H9 (cell line): ENCODE results near the gene FAIM2. TPM values are rescaled to one million over a fixed set of nuclear protein-coding genes. Genes with fewer than 3 reads are reported as not detected.

Experiments used
- DNase-seq: peaks from one replicate; pipeline ENCODE4 v3.0.0-alpha.2; 2017
- H2AFZ ChIP-seq: one replicate; pipeline ENCODE4 v1.6.1; 2013; ENCODE audit warnings: mild to moderate bottlenecking, low read length, control low read depth, moderate library complexity
- H2AK5ac ChIP-seq: 2 replicates; pipeline ENCODE4 v1.6.1; 2013; ENCODE audit warnings: low read length, control low read depth, mixed read lengths; ENCODE audit not compliant: insufficient read length
- H2BK120ac ChIP-seq: one replicate; pipeline ENCODE4 v1.6.1; 2013; ENCODE audit warnings: low read depth, mild to moderate bottlenecking, low read length, control low read depth, inconsistent platforms; ENCODE audit not compliant: poor library complexity, severe bottlenecking
- H2BK12ac ChIP-seq: 2 replicates; pipeline ENCODE4 v1.6.1; 2013; ENCODE audit warnings: low read length, control low read depth, mixed read lengths, low read depth; ENCODE audit not compliant: insufficient read length
- H2BK15ac ChIP-seq: 2 replicates; pipeline ENCODE4 v1.6.1; 2013; ENCODE audit warnings: low read depth, low read length, control low read depth
- H2BK20ac ChIP-seq: one replicate; pipeline ENCODE4 v1.6.1; 2013; ENCODE audit warnings: low read depth, mild to moderate bottlenecking, low read length, control low read depth, inconsistent platforms; ENCODE audit not compliant: poor library complexity, severe bottlenecking
- H2BK5ac ChIP-seq: 2 replicates; pipeline ENCODE4 v1.6.1; 2013; ENCODE audit warnings: low read length, control low read depth, mixed read lengths; ENCODE audit not compliant: insufficient read length
- H3K14ac ChIP-seq: 2 replicates; pipeline ENCODE4 v1.6.1; 2013; ENCODE audit warnings: low read length, control low read depth; ENCODE audit not compliant: insufficient read depth
- H3K18ac ChIP-seq: 2 replicates; pipeline ENCODE4 v1.6.1; 2013; ENCODE audit warnings: low read depth, mild to moderate bottlenecking, mixed read lengths, low read length, control low read depth; ENCODE audit not compliant: insufficient read length
- H3K23ac ChIP-seq: 2 replicates; pipeline ENCODE4 v1.6.1; 2013; ENCODE audit warnings: low read length, control low read depth, mixed read lengths, low read depth; ENCODE audit not compliant: insufficient read length
- H3K23me2 ChIP-seq: 2 replicates; pipeline ENCODE4 v1.6.1; 2013; ENCODE audit warnings: low read depth, mild to moderate bottlenecking, mixed read lengths, low read length, control low read depth; ENCODE audit not compliant: insufficient read length, poor library complexity, severe bottlenecking
- H3K27ac ChIP-seq: 2 replicates; pipeline ENCODE4 v1.5.1; 2013; ENCODE audit warnings: low read length, control low read depth, mixed read lengths, low read depth; ENCODE audit not compliant: insufficient read length
- H3K27me3 ChIP-seq: 2 replicates; pipeline ENCODE4 v1.6.1; 2013; ENCODE audit warnings: low read length, control low read depth, inconsistent platforms; ENCODE audit not compliant: insufficient read depth
- H3K4ac ChIP-seq: 2 replicates; pipeline ENCODE4 v1.6.1; 2013; ENCODE audit warnings: low read depth, mild to moderate bottlenecking, control low read depth, inconsistent platforms, low read length, moderate library complexity
- H3K4me1 ChIP-seq: 2 replicates; pipeline ENCODE4 v1.6.1; 2013; ENCODE audit warnings: low read length, control low read depth, inconsistent platforms; ENCODE audit not compliant: insufficient read depth
- H3K4me2 ChIP-seq: 2 replicates; pipeline ENCODE4 v1.6.1; 2013; ENCODE audit warnings: low read length, control low read depth, mixed read lengths; ENCODE audit not compliant: insufficient read length, insufficient read depth
- H3K56ac ChIP-seq: 2 replicates; pipeline ENCODE4 v1.6.1; 2013; ENCODE audit warnings: low read depth, mild to moderate bottlenecking, mixed read lengths, low read length, control low read depth; ENCODE audit not compliant: insufficient read length
- H3K79me1 ChIP-seq: 2 replicates; pipeline ENCODE4 v1.6.1; 2013; ENCODE audit warnings: low read depth, mild to moderate bottlenecking, moderate library complexity, low read length, control low read depth, inconsistent platforms; ENCODE audit not compliant: insufficient read depth, poor library complexity, severe bottlenecking
- H3K79me2 ChIP-seq: 2 replicates; pipeline ENCODE4 v1.6.1; 2013; ENCODE audit warnings: low read length, control low read depth, inconsistent platforms; ENCODE audit not compliant: insufficient read depth
- H3K9ac ChIP-seq: 2 replicates; pipeline ENCODE4 v1.6.1; 2013; ENCODE audit warnings: low read length, control low read depth, mixed read lengths; ENCODE audit not compliant: insufficient read length; ENCODE audit errors: extremely low read depth
- H3K9me3 ChIP-seq: one replicate; pipeline ENCODE4 v1.6.1; 2013; ENCODE audit warnings: low read depth, low read length, inconsistent platforms; ENCODE audit not compliant: control insufficient read depth
- H3T11ph ChIP-seq: one replicate; pipeline ENCODE4 v1.6.1; 2013; ENCODE audit warnings: mild to moderate bottlenecking, low read length, control low read depth, inconsistent platforms
- H4K20me1 ChIP-seq: one replicate; pipeline ENCODE4 v1.6.1; 2013; ENCODE audit not compliant: control insufficient read depth, insufficient read length, insufficient read depth
- H4K5ac ChIP-seq: 2 replicates; pipeline ENCODE4 v1.6.1; 2013; ENCODE audit warnings: low read depth, mild to moderate bottlenecking, mixed read lengths, low read length, control low read depth; ENCODE audit not compliant: insufficient read length
- H4K8ac ChIP-seq: replicated peaks from 2 replicates; pipeline ENCODE4 v1.6.1; 2013; ENCODE audit warnings: low read length, control low read depth, mixed read lengths, low read depth; ENCODE audit not compliant: insufficient read length
- H4K91ac ChIP-seq: 2 replicates; pipeline ENCODE4 v1.6.1; 2013; ENCODE audit warnings: low read depth, mild to moderate bottlenecking, moderate library complexity, mixed read lengths, low read length, control low read depth; ENCODE audit not compliant: insufficient read length
- H3K27ac Mint-ChIP-seq, 3 experiments: 2 replicates in 2 of 3; 3 replicates in 1 of 3; pipeline ENCODE4 v1.8.0; 2020 to 2021; ENCODE audit warnings: mixed read lengths in 3 of 3, mild to moderate bottlenecking in 1 of 3, moderate library complexity in 1 of 3
- H3K27me3 Mint-ChIP-seq: 2 replicates; pipeline ENCODE4 v1.8.0; 2021; ENCODE audit warnings: low read depth, mild to moderate bottlenecking, moderate library complexity, mixed read lengths
- H3K36me3 Mint-ChIP-seq, 3 experiments: 2 replicates in 2 of 3; 3 replicates in 1 of 3; pipeline ENCODE4 v1.8.0; 2020 to 2021; ENCODE audit warnings: low read depth in 3 of 3, mixed read lengths in 3 of 3; ENCODE audit not compliant: insufficient read depth in 1 of 3
- H3K4me1 Mint-ChIP-seq, 2 experiments: 2 replicates each; pipeline ENCODE4 v1.8.0; 2020; ENCODE audit warnings: mixed read lengths in 2 of 2
- H3K4me3 Mint-ChIP-seq, 2 experiments: 2 replicates in 1 of 2; 3 replicates in 1 of 2; pipeline ENCODE4 v1.8.0; 2020 to 2021; ENCODE audit warnings: mild to moderate bottlenecking in 2 of 2, mixed read lengths in 2 of 2, moderate library complexity in 1 of 2
- H3K9me3 Mint-ChIP-seq, 2 experiments: 2 replicates in 1 of 2; 3 replicates in 1 of 2; pipeline ENCODE4 v1.8.0; 2020; ENCODE audit warnings: mild to moderate bottlenecking in 2 of 2, mixed read lengths in 2 of 2, moderate library complexity in 1 of 2
- WGBS: extraction: QIAGEN DNeasy Blood & Tissue Kit; methylation state at CpG from one replicate; pipeline ENCODE4 v1.1.7; 2013; ENCODE audit warnings: missing lambda C conversion rate, low lambda C conversion rate, mixed read lengths; ENCODE audit not compliant: insufficient read length; ENCODE audit errors: extremely low coverage; 5-methylcytosine and 5-hydroxymethylcytosine counted together
- total RNA-seq: library from RNA; stranded (reverse); gene quantifications from 2 replicates; pipeline ENCODE4 v1.2.1, GENCODE V29; 2021
- TF ChIP-seq, protein P1 (sequence below): fragments of 200-600 bp; sonication (generic); conservative IDR thresholded peaks from 3 replicates; pipeline ENCODE4 v1.8.0; 2021; ENCODE audit warnings: antibody characterized with exemption, mild to moderate bottlenecking

The FAIM2 gene
- total RNA-seq, 1 experiment from 2014 or later = 0.42 TPM

DNA sequence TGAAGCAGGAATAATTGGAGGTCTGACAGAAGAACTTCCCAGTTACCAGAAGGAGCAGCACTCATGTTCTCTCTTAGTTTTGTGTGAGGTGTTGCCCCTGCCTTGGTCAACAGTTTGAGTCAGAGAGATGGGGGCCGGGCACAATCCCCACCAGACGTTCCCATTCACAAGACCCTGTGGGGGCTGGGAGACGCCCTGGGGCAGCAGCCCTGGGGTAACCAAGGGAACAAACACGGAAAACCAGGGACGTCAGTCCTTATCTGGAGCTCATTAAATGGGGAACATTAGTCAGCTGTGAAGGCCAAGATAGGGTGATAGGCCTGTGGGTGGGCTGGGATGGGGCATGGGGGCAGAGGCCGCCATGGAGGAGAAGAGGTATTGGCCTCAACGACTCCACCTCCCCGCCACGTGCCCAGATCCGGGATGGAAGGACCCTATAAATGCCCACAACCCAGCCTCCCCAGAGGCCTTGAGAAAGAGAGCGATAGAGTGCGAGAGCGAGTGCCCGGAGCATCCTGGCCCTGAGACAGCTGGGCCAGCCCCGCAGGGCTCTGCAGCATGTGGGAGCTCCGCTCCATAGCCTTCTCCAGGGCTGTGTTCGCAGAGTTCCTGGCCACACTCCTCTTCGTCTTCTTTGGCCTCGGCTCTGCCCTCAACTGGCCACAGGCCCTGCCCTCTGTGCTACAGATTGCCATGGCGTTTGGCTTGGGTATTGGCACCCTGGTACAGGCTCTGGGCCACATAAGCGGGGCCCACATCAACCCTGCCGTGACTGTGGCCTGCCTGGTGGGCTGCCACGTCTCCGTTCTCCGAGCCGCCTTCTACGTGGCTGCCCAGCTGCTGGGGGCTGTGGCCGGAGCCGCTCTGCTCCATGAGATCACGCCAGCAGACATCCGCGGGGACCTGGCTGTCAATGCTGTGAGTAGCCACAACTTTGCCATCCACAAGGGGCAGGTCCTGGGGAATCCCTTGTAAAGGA is 46.9 kb upstream of the FAIM2 start, which contains the start of gene AQP2:
TSS of gene AQP2 (plus strand) at position 465 of the 979 bp plus-strand sequence. CDS start at position 559, 94 bp downstream.
- Mint-ChIP-seq H3K36me3 (no peaks in the 10 kb centered on the region), H3K4me1 (peaks cover 25 to 28% of the 10 kb centered on the region in 2 experiments), H3K9me3 (no peaks in the 10 kb centered on the region), H3K27me3 (peaks cover 12% of the 10 kb centered on the region), H3K27ac (peak within 1 kb of the TSS in 2 of 3 experiments; percentile 69 to 82; a peak in 2 of 7 replicates), H3K4me3 (no peak within 1 kb of the TSS)
- H2BK120ac ChIP-seq = no peak within 1 kb of the TSS
- no peak within 1 kb of the TSS for H3K9ac ChIP-seq
- no peak within 1 kb of the TSS for H2BK12ac ChIP-seq
- H4K91ac ChIP-seq = no peak within 1 kb of the TSS
- H3K27me3 ChIP-seq = no peaks in the 10 kb centered on the region
- H2BK5ac ChIP-seq = no peak within 1 kb of the TSS
- WGBS = no CpG with 5 or more reads among the region's 32 CpGs
- peaks cover 2% of the 10 kb centered on the region for H3K23me2 ChIP-seq
- H3K79me2 ChIP-seq = no peaks in the 10 kb centered on the region
- no peak within 1 kb of the TSS for H3T11ph ChIP-seq
- no peaks in the 10 kb centered on the region for H4K20me1 ChIP-seq
- H3K27ac ChIP-seq = no peak within 1 kb of the TSS
- no peak within 1 kb of the TSS for H2BK20ac ChIP-seq
- H3K4me2 ChIP-seq = no peak within 1 kb of the TSS
- H2AFZ ChIP-seq = no peak within 1 kb of the TSS
- H3K9me3 ChIP-seq = no peaks in the 10 kb centered on the region
- H3K4ac ChIP-seq = no peak within 1 kb of the TSS
- TF ChIP-seq, protein P1, sequence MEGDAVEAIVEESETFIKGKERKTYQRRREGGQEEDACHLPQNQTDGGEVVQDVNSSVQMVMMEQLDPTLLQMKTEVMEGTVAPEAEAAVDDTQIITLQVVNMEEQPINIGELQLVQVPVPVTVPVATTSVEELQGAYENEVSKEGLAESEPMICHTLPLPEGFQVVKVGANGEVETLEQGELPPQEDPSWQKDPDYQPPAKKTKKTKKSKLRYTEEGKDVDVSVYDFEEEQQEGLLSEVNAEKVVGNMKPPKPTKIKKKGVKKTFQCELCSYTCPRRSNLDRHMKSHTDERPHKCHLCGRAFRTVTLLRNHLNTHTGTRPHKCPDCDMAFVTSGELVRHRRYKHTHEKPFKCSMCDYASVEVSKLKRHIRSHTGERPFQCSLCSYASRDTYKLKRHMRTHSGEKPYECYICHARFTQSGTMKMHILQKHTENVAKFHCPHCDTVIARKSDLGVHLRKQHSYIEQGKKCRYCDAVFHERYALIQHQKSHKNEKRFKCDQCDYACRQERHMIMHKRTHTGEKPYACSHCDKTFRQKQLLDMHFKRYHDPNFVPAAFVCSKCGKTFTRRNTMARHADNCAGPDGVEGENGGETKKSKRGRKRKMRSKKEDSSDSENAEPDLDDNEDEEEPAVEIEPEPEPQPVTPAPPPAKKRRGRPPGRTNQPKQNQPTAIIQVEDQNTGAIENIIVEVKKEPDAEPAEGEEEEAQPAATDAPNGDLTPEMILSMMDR = no peak
- H4K8ac ChIP-seq = no peak within 1 kb of the TSS
- no peak within 1 kb of the TSS for H3K14ac ChIP-seq
- no peak within 1 kb of the TSS for H3K23ac ChIP-seq
- H4K5ac ChIP-seq = no peak within 1 kb of the TSS
- H3K56ac ChIP-seq = no peak within 1 kb of the TSS
- H3K4me1 ChIP-seq = no peaks in the 10 kb centered on the region; the same call in 1 of the 2 replicates
- no peak within 1 kb of the TSS for H2BK15ac ChIP-seq
- no peaks in the 10 kb centered on the region for H3K79me1 ChIP-seq
- H3K18ac ChIP-seq = no peak within 1 kb of the TSS
- DNase-seq = no peak
- no peak within 1 kb of the TSS for H2AK5ac ChIP-seq
